GM18870 (cell line): ENCODE results near the gene AHI1.

Experiments used
- ATAC-seq: cut with Tn5 transposase; IDR thresholded peaks from one replicate; pipeline ENCODE4 v1.9.1; 2021; ENCODE audit warnings: moderate library complexity; ENCODE audit not compliant: unreplicated experiment

The AHI1 gene

DNA sequence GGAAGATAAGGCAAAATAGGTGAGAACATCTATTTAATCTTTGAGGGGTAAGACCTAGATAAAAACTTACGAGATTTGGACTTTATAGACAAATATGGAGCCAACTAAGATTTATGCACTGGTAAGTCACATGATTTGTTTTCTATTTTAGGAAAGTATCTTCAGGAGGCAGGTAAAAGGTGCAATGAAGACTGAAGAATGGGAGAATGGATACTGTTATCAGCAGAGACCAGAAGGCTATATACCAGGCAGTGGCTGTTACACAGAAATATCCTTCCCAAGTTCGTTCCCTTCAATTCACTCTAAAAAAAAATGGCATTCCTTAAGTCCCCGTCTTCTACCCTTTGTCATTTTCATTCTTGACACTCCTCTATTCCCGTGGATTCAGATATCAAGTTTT, 192.7 kb downstream of the AHI1 start:
- ATAC-seq: no peak

DNA sequence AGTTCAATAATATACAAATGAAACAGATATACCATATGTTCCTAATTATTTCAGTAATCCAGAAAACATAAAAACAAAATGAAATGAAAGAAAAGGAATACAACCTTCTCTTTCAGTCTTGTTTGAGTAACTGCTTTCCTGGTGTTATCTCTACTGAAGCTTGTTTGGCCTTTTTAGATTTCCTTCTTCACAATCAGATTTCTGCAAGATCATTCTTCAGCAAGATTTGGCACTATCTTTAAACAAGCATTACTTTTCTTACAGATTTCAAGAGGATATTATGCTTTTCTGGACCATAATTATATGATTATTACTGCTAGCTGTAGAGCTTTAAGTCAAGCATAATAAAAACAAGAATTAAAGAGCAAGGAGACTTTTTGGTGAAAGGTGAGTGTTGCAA, 196.2 kb downstream of the AHI1 start:
- ATAC-seq: no peak

- no peak for ATAC-seq
Measured at GRCh38 chr6:135300576-135300975, 197.0 kb downstream of the AHI1 start.

- ATAC-seq: no peak
Measured at GRCh38 chr6:135299256-135299655, 198.3 kb downstream of the AHI1 start.

DNA sequence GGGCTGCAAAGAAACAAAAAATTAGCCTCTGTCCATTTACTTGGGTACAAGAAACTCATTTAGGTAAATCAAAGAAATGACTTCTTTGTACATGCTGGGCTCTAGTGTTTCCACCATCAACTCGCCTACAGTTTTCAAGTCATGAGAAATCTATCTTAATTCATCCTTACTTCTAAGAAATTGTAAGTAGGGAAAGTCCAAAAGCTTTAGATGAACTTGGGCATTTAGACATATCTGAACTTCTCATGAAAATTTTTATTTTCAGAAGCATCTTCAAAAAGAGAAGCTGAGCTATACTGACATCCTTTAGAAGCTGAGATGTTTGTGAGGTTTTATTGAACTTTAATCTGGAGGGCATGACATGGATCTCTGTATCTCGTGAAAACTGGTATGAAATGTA, 199.1 kb downstream of the AHI1 start:
- no peak for ATAC-seq

DNA sequence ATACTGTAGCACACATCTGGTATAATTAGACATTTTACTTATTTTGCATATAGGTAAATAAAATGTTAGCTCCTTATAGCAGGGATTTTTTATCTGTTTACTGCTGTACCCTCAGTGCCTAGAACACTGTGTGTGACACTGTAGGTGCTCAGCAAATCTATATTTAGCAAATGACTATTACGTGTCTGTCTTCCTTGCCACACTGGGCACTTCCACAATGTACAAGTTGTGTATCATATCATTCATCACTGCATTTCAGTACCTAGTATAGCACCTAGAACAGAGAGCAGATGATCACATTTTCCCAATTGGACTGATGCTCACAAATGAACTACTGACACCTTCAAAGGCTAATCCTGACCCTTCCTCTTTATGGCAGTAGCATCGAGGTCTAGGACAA, 200.8 kb downstream of the AHI1 start:
- no peak for ATAC-seq

- ATAC-seq: no peak
Measured at GRCh38 chr6:135295085-135295484, 202.5 kb downstream of the AHI1 start.

- ATAC-seq: no peak
Measured at GRCh38 chr6:135291288-135292076, 206.1 kb downstream of the AHI1 start.

- ATAC-seq: no peak
Measured at GRCh38 chr6:135289816-135290215, 207.7 kb downstream of the AHI1 start.

DNA sequence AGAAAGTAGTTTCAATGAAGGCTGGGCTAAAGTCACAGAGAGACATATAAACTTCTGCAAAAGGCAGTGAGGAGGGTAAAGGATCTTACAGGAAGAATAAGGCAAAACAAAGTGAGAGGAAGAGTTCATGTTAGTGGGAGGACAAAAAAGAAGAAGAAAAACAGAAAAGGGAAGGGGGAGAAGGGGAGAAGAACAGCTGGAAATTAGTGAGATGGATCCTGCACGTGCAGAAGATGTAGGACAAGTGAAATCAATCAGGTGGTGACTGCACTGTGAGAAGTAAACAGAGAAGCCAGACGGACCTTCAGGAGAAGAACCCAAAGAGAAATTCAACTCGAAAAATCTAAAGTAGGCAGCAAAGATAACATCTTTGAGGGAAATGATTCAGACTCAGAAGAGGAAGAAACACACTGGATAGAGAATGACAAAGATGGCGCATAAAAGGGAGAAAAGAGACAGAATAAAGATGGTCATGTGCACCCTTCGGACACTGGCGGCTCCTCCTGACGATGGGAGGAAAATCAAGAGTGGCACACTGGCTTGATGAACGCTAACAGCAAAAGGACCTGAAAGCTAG, 210.5 kb downstream of the AHI1 start:
- ATAC-seq: no peak

- no peak for ATAC-seq
Measured at GRCh38 chr6:135285165-135285564, 212.4 kb downstream of the AHI1 start.

GRCh38 chr6:135283926-135284325, 213.6 kb downstream of the AHI1 start:
- no peak for ATAC-seq

GRCh38 chr6:135282395-135282794, 215.1 kb downstream of the AHI1 start:
- no peak for ATAC-seq

GRCh38 chr6:135281964-135282363, 215.6 kb downstream of the AHI1 start:
- no peak for ATAC-seq

DNA sequence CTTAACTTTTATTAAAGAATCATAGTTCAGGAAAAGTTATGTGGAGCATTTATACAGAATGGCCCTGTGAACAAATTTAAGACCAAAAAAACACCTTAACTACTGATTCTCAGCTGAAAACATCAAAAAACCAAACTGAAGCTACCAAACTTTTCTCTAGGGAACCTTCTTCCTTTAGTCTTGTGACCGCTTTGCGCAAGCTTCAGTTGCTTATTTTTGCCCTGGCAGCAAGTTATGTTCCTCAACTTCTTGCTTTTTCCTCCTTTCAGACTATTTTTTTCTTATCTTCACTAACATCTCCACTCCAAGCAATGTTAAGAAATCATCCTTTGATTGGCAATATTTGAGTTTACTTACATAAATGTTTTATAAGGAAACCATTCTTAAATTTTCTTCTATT, 216.3 kb downstream of the AHI1 start:
- no peak for ATAC-seq

DNA sequence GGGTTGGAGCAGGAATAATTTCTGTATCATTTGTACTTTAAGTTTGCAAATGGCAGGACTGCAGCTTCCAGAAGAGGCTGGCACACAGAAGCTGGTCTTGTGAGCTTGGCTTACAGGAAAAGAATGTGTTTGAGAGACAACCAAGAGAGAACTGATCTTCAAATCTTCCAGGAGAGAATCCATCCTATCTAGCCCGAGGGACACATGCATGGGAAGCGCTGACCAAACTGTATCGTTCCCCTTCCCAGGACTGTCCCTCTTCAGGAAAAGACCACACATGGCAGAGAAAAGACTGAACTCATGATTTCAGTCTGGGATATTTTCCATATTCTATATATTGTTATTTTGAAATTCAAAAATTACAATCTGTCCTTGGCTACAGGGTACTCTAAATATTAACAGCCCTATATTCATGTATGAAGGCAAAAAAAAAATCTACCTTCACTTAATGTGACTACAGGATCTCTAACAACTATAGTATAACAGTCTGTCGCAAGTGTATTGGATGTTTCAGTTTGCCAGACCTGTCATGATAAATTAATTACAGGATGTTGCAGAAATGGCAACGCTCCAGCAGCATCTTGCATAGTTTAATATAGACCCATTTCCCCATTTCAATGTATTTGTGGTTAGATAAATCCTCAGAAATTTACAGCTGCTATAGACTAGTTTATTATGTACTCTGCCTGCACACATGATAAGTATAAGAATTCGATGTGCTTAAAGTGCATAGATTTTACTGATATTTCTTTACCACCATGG, 217.0 kb downstream of the AHI1 start:
- ATAC-seq: no peak

GRCh38 chr6:135277422-135277821, 220.1 kb downstream of the AHI1 start:
- no peak for ATAC-seq

DNA sequence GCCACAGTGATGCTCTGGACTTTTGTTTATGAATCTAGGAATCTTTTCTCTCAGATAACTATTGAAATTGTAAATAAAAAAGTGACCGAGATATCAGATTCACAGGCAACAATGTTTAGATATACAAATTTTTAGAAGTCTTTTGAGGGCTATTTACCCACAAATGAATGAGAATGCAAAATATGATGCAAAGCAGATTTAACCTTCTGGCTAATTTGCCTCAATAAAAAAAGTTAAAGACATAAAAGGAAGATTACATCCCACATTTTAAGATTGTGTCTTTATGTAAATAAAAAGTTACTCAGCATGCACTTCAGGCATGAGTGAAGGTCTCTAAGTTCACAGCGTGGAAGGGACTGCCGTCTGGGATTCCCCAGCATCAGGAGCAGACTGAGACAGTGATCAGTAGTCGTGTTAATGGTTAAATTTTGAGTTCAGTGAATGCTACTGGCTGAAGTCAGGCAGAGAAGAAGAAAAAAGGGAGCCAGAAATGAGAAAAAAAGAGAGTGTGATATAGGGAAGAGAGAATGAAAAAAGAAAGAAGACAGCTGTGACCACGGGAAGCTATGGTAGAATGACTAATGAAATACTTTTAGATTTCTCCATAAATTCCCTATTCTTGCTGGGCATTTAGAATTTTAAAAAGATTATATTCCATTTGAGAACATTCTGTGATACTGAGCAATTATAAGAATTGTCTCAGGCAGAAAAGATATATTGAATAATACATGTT, 222.8 kb downstream of the AHI1 start:
- ATAC-seq: peak; percentile 72

DNA sequence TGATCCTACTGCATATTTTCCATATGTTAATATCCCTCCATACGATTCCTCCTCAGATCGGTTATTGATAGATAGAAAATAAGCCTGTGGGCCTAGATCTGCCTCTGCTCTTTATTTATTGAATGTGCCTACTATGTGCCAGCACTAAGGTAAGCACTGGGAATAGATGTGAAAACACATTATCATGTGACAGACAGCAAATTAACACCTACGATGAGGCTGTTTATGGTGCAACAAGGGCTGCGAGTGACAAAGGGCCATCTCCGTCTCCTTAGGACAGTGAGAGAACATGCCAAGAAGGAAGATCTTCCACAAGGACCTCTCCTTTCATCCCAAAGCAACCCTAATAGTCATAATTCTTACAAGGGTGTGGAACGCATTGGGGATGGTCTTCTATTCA, 225.9 kb downstream of the AHI1 start:
- ATAC-seq: no peak

DNA sequence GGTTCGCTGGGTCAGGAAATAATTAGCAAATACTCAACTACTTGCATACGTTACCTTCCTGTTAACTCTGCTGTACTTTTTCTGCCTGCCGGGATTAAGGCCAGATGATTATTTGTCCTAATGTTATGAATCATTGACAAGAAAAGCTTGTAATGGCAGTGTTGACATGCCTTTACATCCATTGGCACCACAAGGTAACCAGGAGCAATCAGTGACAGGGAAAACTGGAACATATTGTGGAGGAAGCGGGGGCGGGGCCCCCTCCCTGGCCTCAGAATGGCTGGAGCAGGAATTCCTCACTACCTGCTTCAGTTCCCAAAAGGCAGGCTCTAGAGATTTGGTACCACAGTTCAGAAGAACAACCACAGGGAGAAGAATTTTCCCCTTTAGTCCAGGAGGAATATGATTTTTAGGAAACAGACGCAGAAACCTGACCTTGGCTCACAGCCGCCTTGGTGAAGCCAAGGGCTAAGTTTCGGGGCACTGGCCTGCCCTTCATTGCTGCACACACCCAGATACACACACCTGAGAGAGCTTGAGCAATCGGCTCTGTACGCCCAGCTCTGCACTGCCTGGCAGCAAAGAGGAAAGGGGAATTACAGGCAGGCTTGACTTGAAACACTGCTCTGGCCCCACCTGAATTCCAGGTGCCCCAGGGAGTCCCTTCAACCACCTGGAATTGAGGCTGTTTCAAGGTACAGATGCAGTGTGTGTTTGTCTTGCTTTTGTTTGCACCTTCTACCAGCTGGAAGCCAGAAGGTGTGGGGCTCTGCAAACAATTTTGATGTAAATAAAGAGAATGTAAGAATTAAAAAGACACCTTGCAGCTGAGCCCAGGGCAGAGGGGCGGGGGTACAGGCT, 226.6 kb downstream of the AHI1 start:
- no peak for ATAC-seq
